ENCODE results near the gene ANKS1A. TPM values are rescaled to one million over a fixed set of nuclear protein-coding genes. Genes with fewer than 3 reads are reported as not detected.

The ANKS1A gene
- total and polyA plus RNA-seq, 2 of the 4 experiments (the other 2 are of a cell fraction) = 7.2 to 7.5 TPM

DNA sequence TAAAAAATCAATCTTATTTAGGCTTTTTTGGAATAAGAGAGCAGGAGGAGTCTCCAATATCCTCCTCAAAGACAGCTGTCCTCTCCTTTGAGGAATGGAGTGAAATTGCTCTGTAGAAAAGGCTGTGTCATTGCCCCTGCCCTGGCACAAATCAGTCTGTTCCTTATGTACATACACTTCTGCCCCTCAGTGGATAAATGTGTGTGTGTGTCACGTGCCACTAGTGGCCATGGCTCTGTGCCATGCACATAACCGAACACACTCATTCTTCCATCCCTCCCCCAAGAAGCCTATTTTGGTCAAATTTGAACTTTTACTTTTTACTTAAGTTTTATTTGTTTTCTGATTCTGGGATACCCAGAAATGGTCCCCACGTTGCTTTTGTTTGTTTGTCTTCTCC, 49.2 kb downstream of the ANKS1A start:
- no peaks in the 10 kb centered on the region for H3K27me3 ChIP-seq (ENCODE audit: control insufficient read depth, insufficient read depth, low read length)
- H3K4me1 ChIP-seq (ENCODE audit: control insufficient read depth, insufficient read depth, low read length) = no peaks in the 10 kb centered on the region
- H3K4me3 ChIP-seq (ENCODE audit: insufficient read depth, low read depth, low read length) = no peak overlapping the region
- in situ Hi-C loops (cut with MboI; ENCODE audit: low sequenced_read_pairs) = no loop called here
- no peaks in the 10 kb centered on the region; the same call in 1 of the 2 replicates for H4K20me1 ChIP-seq (ENCODE audit: insufficient read depth, low read length)
- no peak overlapping the region for H3K56ac ChIP-seq (ENCODE audit: extremely low read depth, insufficient read depth, low read length)
- no peak for TF ChIP-seq NFE2L2 (IDR thresholded peaks at IDR 0.05; ENCODE audit: low read depth, low read length)
- TF ChIP-seq, protein P1, sequence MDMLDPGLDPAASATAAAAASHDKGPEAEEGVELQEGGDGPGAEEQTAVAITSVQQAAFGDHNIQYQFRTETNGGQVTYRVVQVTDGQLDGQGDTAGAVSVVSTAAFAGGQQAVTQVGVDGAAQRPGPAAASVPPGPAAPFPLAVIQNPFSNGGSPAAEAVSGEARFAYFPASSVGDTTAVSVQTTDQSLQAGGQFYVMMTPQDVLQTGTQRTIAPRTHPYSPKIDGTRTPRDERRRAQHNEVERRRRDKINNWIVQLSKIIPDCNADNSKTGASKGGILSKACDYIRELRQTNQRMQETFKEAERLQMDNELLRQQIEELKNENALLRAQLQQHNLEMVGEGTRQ (IDR thresholded peaks at IDR 0.05; ENCODE audit: low read depth, low read length) = no peak
- no peak for TF ChIP-seq MAZ (IDR thresholded peaks at IDR 0.05; ENCODE audit: borderline replicate concordance, low read depth, low read length)
- TF ChIP-seq RAD21 (IDR thresholded peaks at IDR 0.05; ENCODE audit: low read length) = no peak
- no peak overlapping the region for H3K18ac ChIP-seq (ENCODE audit: low read depth, low read length)
- H4K5ac ChIP-seq (ENCODE audit: low read depth, low read length) = no peak overlapping the region
- H2BK15ac ChIP-seq (ENCODE audit: low read depth, low read length) = no peak overlapping the region
- H3K4ac ChIP-seq (ENCODE audit: low read depth, low read length) = no peak overlapping the region
- H3K14ac ChIP-seq (replicated peaks; ENCODE audit: low read depth, low read length) = no peak overlapping the region
- BruUV-seq (replicated peaks) = no TSS peak
- WGBS, 2 experiments (ENCODE audit: extremely low coverage in 2 of 2, insufficient read length in 1 of 2) = no CpG with 5 or more reads among the region's 3 CpGs
- no peaks in the 10 kb centered on the region for H3K9me1 ChIP-seq (ENCODE audit: insufficient read depth, low read length)
- H4K8ac ChIP-seq (ENCODE audit: low read depth in 2 of 2, low read length in 2 of 2) = no peak overlapping the region
- no peak overlapping the region for H3K27ac ChIP-seq (ENCODE audit: insufficient read depth, low read length)
- H3K9me3 ChIP-seq (ENCODE audit: control insufficient read depth, insufficient read depth, low read length) = no peaks in the 10 kb centered on the region
- H2AK5ac ChIP-seq (ENCODE audit: low read depth, low read length) = no peak overlapping the region
- H3K4me2 ChIP-seq (ENCODE audit: low read depth, low read length) = no peak overlapping the region
- CTCF ChIA-PET = no interaction called here
- H2AK9ac ChIP-seq (replicated peaks; ENCODE audit: low read depth, low read length, poor library complexity) = no peak overlapping the region
- no peak for DNase-seq
- no peak for ATAC-seq (ENCODE audit: low read depth)
- H4K91ac ChIP-seq (ENCODE audit: insufficient read depth, low read depth, low read length) = no peak overlapping the region
- H3K23ac ChIP-seq (ENCODE audit: low read depth, low read length) = no peak overlapping the region
- H2BK5ac ChIP-seq (ENCODE audit: low read depth, low read length, poor library complexity, severe bottlenecking) = no peak overlapping the region
- intact Hi-C loops (cut with micrococcal nuclease) = no loop called here
- POLR2A ChIA-PET (ENCODE audit: unreplicated experiment) = no interaction called here
- no peak overlapping the region for H2BK20ac ChIP-seq (ENCODE audit: low read depth, low read length)
- H3K9ac ChIP-seq (ENCODE audit: low read depth, low read length) = no peak overlapping the region
- no peak overlapping the region for H2AFZ ChIP-seq (replicated peaks; ENCODE audit: low read length, poor library complexity)
- dilution Hi-C loops (cut with HindIII; ENCODE audit: low sequenced_read_pairs, unreplicated experiment) = no loop called here
- H2BK120ac ChIP-seq (ENCODE audit: low read depth, low read length) = no peak overlapping the region
- H3K36me3 ChIP-seq (ENCODE audit: control insufficient read depth, insufficient read depth, low read length) = no peaks in the 10 kb centered on the region
- H3K79me1 ChIP-seq (ENCODE audit: low read depth in 1 of 2, low read length in 2 of 2) = peaks cover 4 to 6% of the 10 kb centered on the region in 2 experiments; a peak in 2 of 4 replicates

All from IMR-90 (cell line).